NOMO-1 (cell line): ENCODE measurements around the gene TCF4.

Experiments
- DNase-seq, 2 experiments: peaks; one replicate each; lab custom pipeline; 2025; ENCODE audit not compliant: unreplicated experiment in 2 of 2; lab: John Stamatoyannopoulos, UW

The TCF4 gene

DNA sequence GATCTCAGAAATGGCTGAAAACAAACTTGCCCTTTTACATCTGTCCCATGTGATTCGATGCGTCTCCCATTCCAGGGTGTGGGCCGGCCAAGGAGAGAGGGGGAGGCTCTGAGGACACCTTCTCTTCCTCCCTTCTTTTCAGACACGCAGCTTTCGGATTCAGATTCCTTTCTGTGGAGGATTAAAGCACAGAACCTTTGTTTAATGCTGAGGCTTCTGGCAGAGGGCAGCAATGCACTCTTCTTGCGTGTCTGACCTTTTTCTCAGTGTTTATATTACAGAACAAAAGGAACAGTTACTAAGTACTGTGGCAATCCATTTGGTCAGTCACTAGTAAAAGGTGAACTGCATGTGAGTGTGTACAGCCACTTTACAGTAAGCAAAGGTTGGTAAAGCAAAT lies 359.8 kb downstream of the TCF4 start:
- DNase-seq = no peak

DNA sequence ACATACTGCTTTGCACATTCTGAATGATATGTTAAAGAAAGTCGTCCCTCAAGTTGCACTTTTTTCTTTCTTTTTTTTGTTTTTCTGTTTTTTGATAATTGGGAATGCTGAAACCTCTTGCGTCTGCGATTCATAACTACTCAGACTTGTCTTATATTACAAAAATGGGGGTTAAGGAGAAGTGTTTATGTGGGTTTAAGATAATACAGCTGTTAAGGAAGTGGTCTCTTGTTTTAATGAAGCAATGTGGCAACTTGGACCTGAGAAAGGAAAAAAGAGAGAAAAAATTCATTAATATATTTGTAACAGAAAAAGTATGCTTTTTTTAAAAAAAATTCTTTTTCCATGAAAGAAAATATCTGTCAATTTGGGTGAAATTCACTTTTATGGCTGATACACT lies 360.2 kb downstream of the TCF4 start:
- peak; percentile 12 to 19 for DNase-seq

DNA sequence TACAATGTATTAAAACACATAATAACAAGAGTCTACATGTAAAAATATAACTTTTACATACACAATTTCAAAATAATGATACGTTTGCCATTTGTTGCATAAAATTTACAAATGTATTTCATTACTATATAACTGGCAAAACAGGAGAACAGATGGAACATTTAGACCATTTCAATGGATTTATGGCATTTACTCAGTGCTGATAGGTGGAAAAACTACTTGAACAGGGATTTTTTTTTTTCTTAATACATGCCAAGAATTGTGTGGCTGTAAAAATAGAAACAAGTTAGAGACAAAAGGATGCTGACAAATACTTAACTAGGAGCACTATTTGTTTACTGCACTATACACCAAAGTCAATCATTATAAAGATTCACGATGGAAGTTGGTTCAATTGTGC lies 361.9 kb downstream of the TCF4 start:
- DNase-seq = no peak

DNA sequence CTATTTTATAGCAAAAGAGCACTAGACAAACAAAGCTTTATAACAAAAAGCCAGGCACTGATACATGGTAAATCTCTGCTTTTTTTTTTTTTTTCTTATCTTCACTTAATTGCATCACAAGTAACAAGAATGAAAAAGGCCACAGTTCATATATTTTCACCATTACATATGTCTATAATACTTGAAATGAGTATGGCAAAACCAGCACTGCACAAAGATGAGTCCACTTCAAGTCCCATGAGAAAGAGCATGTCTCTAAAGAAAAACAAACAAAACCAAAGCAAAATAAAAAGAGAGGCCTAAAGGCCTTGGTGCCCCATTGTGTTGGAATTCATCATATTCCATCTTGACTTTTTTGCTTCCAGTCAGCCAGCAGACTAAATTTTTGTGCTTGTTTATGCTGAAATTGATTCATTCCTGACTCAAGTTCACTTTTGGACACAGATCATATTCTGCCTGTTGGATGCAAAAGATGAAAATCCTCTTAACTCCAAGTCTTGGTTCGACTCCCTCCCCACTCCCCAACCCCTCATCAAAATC lies 363.8 kb downstream of the TCF4 start:
- DNase-seq = no peak

DNA sequence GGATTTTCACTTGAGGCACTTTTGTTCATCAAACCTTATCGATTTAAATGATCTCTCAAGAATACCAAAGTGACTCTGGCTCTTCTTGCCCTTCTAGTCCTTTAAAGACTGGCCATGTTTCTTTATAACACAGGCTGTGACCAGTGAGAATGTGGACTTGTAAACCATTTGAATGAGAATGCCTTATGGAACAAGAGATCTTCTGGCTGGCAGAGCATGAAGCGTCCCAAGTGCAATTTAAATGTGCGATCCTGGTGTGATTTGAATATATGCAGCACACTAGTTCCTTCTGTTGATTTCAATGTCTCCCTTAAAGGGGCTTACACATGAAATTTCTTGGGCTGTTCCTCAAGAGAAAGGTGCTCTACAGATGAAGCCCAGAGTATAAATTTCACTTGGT lies 366.4 kb downstream of the TCF4 start:
- no peak for DNase-seq

DNA sequence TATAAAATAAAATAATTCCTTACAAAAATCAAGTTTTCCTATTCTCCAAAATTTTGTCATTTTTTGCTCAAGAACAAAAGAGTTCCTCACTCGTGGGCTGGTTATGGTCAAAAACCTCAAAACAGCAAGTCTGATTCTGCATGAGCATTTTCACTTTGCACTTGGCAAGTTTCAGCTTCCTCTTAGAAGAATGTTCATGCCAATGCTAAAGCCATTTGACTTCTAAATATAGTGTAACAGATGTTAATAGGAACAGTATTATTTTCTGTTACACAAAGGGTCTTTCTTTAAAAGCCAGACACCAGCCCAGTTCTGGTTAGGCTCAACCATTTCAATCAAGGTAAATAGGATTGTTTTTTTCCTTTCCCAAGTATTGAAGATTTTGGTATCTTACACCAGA lies 367.5 kb downstream of the TCF4 start:
- DNase-seq = peak in 1 of 2 experiments; percentile 18

DNA sequence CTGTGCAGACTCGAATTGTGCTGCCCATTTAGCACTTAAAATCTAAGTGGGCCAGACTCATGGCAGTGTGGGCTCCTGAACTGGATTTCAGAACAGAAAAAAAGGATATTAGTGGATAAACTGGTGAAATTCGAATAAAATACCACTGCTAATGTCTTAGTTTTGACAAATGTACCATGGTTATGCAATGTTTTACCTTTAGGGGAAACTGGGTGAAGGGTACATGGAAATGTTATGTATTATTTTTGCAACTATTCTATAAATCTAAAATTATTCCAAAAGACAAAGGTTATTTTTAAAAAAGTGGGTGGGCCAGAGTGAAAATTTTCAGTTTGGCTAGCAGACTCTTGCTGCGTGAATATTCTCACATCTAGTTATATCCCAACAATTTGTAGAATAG lies 368.2 kb downstream of the TCF4 start:
- DNase-seq = no peak

DNA sequence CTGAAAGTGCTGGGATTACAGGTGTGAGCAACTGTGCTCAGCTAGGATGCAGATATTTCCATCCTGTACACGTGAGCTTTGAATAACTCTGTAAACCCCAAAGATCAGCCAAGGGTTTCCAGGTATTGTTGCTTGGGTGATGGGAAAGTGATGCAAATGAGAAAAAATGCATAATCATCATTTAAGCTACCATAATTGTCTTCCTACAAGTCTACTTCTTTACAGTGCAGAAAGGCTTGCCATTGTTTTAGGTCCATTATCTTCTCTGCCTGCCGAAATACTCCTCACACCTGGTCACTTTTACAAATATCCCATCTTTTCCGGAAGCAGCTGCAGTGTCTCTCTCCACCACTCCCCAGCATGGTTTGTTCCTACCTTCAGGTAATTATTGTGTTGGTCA lies 368.9 kb downstream of the TCF4 start:
- DNase-seq = no peak

DNA sequence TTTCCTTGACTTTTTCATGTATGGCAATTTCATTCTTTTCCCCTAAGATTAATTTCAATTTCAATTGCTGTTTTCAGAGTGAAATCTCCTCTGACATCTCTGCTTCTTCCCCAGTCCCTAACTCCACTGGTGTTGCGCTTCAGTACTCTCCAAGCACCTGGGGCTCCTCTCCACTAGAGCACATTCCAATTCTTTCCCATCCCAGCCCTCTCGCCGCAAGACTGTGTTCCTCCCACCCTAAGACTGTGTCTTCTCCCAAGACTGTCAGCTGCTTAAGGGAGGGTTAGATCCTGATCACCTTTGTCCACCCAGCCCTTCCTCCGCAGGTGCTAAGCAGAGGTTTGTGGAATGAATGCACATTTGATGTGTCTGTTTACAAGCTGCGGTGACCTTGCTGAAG lies 373.0 kb downstream of the TCF4 start:
- no peak for DNase-seq

DNA sequence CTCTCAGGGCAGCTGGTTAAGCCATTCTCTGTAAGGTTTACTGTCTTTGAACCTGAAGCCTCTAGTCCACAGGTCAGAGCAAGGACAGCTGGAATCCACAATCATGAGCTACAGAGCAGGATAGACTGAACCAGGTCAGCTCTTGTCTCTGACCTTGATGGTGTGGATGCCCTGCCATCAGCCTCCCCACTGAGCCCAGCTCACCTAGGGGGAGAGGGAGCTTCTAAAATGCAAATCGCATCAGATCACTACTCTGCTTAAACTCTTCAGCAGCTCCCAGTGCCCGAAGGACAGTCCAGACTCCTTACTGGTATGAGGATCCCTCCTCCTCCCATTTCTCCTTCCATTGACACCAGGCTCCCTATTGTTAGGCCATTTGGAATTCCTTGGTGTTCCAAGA lies 373.5 kb downstream of the TCF4 start:
- DNase-seq = no peak

DNA sequence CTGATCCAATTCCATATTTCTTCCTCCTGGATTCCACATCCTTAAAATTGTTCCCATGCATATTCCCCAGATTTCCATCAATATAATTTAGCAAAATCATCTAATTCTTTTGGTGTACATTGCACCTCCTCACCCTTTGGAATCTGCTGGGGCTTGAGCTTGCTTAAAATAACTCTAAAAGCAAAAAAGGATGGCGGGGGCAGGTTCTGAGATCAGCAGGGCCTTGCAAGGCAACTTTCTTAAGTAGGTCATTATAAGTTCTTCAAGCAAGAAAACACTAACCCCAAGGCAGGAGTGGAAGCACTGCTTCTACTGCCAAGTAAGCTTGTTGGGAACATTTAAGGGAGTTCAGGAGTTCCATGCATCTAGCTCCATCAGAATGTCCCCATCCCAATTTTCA lies 374.4 kb downstream of the TCF4 start:
- no peak for DNase-seq

DNA sequence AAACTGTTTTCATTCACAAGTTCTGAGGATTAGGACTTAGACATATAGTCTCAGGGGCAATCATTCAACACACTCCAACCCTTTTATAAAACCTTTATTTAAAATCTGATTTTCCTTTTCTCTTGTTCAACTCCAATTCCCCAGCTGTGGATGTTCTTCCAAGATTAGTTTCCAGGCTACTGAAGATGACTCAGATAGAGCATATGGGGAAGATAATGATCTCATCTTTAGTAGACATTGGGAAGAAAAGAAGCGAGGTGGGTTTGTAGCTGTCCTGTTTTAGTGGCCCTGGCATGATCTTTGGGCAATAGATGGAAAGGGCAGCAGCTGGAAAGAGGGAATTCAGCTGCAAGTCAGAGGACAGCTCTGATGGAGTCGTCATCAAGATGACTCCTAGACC lies 381.1 kb downstream of the TCF4 start:
- DNase-seq = no peak

DNA sequence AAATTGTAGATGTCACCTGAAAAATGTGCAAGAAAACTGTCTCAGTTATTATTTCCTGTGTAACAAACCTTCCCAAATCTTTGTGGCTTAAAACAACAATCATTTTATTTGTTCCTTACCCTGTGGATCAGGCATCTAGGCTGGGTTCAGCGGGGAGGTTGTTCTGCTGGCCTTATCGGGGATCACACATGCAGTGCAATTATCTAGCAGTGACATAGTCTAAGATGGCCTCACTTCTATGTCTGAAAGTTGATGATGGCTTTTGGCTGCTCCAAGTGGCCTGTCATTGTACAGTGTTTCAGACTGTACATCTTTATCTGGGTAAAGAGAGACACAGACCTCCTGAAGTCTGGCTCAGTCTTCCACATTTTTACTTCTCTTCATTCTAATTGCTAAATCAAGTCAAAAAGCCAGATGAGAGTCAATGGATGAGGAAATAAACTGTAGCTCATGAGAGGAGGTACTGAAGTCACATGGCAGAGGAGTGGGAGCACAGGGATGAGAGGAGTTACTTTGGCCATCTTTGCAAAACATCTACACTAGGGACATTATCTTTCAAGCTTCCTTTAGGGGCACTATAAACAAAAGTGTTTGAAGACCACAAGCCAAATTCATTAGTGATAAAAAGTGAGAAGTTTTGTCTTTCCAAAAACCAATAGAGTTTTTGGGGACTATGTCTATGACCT lies 385.6 kb downstream of the TCF4 start:
- no peak for DNase-seq

DNA sequence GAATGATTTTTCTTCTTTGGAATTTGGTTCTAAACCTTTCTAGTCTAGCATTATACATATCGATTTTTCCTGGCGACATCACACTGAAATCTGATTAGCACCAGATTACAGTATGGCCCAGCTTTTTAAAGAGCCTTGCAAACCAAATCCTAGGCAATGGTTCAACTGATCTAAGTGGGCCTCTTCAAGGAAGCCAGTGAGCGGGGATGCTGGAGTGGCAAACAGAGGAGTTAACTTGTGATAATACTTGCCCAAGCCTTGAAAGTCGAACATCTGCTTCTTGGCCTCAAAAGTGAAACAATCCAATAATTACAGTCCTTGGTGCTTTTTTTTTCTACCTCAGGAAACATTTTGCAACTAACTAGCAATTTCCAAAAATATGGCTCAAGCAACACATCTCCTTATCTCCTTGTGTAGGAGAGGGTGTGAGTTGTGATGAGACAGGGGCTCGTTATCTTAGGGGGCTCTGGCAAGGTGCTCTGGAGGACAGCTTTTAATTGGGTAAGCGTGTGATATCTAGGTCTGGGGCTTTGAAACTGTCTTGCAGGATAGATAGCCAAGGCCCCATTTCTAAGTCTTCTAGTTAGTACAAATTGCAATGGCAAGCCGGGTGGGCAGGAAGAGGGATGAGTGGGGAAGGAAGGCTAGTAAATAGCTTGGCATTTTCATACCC lies 388.6 kb downstream of the TCF4 start:
- DNase-seq = no peak

DNA sequence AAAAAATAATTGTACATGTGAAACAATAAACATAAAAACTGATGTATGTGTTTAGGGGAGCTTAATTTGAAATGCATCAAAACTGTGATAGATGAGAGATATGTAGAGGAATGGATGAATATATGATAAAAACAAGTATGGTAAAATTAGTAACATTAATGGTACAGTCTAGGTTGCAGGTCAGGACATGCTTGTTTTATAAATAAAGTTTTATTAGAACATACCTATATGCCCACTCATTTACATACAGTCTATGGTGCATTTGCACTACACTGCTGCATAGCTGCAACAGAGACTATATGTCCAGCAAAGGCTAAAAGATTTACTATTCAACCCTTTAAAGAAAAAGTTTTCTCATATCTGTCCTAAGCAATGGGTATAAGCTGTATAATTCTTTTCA lies 392.1 kb downstream of the TCF4 start:
- no peak for DNase-seq

DNA sequence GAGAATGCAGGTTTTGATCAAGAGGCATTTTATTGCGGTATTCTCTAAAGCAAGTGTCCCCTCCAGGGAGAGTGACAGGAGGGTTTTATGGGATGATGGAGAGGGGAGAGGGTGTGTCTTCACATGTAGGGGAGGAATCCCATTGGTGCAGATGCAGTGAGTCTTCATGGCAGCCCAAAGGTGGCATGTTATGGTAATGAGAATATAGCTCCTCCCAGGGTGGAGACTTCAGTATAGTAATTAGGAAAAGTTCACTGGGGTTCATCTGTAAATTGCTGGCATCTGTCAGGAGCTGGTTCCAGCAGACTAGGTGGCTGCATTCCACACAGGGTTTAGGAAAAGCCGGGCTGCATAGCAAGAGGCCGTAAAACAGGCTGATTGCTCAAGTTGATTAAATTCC lies 398.0 kb downstream of the TCF4 start:
- DNase-seq = no peak

DNA sequence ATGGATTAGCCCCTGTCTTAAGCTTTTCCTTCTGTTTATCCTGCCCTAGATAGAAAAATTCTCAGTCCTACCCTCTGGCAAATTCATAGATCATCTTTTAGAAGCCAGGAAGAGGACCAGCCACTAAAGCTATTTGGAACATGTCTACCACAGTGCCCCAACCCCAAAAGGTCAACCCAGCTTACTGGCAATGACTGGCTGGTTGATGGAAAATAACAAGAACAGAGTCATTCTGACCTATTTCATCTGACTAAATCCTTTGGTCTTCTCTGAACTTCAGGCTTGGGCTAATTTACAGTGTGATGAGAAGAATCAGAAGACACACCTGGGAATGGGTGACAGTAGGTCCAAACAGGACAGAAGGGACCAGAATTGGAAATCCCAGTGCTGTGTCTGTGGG lies 401.4 kb downstream of the TCF4 start:
- DNase-seq = no peak

DNA sequence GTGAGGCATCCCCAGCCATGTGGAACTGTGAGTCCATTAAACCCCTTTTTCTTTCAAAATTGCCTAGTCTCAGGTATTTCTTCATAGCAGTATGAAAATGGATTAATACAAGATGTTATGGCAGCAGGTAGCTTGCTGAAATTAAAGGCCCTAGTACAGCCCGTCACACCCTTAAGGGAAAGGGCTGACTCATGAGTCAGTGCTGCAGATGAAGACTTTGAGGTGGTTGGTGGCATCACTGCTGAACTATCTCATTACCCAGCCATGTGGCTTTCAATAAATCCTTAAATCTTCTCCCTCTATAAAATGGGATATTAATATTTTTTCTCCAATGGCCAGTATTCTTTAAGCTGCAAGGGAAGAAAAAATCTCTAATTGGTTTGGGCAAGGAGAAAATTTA lies 402.6 kb downstream of the TCF4 start:
- DNase-seq = no peak

DNA sequence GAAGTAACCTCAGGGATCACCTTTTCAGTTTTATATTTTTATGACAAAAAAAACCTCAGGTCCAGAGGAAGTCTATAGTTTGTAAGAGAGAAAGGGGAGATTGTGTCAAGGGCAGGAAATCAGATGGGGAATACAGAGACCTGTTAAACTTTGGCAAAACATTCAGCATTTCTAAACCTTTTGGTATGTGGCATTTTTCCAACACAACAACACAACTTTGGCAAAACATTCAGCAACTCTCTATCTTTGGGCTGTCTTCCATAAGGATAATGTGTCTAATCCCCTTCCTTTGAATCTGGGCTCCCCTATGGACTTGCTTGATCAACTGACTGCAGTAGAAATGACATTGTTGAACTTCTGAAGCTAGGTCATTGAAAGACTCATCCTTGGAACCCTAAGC lies 408.2 kb downstream of the TCF4 start:
- no peak for DNase-seq

DNA sequence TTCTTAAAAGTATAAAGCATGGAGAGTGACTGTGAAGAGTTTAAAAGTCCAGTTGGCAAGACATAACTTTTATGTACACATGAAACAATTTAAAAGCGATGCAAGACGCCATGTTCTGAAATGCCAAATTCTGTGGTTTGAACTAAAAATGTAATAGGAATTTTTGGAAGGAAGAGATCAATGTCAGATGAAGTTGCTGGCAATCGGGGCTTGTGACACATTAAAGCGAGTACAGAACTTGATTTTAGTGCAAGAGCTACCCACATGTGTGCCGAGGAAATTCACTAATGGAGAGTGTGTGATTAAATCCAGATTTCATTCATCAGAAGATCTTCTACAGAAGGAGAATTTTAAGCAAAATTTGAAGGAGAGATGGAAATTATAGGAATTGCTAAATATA lies 408.6 kb downstream of the TCF4 start:
- no peak for DNase-seq

DNA sequence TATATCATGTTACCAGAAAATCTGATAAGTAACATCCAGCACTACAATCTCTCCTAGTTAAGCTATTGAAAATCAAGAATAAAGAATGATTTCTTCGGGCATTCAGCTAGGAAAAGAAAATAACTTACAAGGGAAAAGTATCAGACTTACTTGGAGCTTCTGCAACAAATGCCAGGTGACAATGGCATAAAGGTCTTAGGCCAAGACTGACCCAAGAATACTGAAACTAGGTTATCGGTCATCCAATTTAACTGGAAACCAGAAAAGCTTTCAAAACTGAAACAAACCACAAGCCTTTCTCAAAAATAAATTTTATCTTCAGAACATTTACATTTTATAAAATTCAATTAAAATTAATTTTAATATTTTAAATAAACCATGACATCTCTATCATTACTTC lies 414.7 kb downstream of the TCF4 start:
- DNase-seq = no peak
